Panc1 (cell line): ENCODE results near the gene SPRR5.

Source experiments
- POLR2AphosphoS5 ChIP-seq: IDR thresholded peaks from 2 replicates; pipeline ENCODE4 v1.6.1; 2012; ENCODE audit warnings: mild to moderate bottlenecking, low read depth, low read length, moderate library complexity
- SIN3A ChIP-seq: IDR thresholded peaks from 2 replicates; pipeline ENCODE4 v1.6.1; 2012; ENCODE audit warnings: low read depth, mild to moderate bottlenecking, low read length, moderate library complexity, borderline replicate concordance; ENCODE audit not compliant: insufficient read depth
- TCF7L2 ChIP-seq: IDR thresholded peaks from 2 replicates; pipeline ENCODE4 v1.6.1; 2011; ENCODE audit warnings: mild to moderate bottlenecking, low read depth, low read length, inconsistent platforms
- TF ChIP-seq, protein P1 (sequence below): fragments of 450-650 bp; IDR thresholded peaks from 2 replicates; pipeline ENCODE4 v1.5.1; 2017; ENCODE audit warnings: mild to moderate bottlenecking
- TF ChIP-seq, protein P2 (sequence below), 2 experiments: IDR thresholded peaks; 2 replicates each; pipeline ENCODE4 v1.6.1; 2011 to 2012; ENCODE audit warnings: low read depth in 2 of 2, control low read depth in 1 of 2, low read length in 1 of 2, mild to moderate bottlenecking in 1 of 2, moderate library complexity in 1 of 2; ENCODE audit not compliant: insufficient read depth in 1 of 2

DNA sequence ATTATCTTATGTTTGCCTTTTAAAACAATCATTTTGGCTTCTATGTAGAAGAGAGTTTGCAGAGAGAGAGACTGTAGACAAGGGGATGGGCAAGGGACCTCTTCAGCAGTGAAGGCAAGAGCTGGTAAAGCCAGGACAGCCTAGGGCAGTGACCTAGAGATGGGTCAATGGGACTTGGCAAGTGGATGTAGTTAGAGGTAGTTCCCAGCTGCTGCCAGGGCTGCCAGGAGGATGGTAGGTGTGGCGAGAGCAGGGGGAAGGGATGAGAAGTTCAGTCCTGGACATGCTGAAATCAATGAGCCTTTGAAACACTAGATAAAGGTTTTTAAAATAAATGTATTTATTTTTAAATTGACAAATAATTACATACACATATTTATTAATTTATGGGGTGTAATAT is 6.4 kb upstream of the SPRR5 start:
- TF ChIP-seq, protein P1, sequence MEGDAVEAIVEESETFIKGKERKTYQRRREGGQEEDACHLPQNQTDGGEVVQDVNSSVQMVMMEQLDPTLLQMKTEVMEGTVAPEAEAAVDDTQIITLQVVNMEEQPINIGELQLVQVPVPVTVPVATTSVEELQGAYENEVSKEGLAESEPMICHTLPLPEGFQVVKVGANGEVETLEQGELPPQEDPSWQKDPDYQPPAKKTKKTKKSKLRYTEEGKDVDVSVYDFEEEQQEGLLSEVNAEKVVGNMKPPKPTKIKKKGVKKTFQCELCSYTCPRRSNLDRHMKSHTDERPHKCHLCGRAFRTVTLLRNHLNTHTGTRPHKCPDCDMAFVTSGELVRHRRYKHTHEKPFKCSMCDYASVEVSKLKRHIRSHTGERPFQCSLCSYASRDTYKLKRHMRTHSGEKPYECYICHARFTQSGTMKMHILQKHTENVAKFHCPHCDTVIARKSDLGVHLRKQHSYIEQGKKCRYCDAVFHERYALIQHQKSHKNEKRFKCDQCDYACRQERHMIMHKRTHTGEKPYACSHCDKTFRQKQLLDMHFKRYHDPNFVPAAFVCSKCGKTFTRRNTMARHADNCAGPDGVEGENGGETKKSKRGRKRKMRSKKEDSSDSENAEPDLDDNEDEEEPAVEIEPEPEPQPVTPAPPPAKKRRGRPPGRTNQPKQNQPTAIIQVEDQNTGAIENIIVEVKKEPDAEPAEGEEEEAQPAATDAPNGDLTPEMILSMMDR, result no peak
- TF ChIP-seq, protein P2, sequence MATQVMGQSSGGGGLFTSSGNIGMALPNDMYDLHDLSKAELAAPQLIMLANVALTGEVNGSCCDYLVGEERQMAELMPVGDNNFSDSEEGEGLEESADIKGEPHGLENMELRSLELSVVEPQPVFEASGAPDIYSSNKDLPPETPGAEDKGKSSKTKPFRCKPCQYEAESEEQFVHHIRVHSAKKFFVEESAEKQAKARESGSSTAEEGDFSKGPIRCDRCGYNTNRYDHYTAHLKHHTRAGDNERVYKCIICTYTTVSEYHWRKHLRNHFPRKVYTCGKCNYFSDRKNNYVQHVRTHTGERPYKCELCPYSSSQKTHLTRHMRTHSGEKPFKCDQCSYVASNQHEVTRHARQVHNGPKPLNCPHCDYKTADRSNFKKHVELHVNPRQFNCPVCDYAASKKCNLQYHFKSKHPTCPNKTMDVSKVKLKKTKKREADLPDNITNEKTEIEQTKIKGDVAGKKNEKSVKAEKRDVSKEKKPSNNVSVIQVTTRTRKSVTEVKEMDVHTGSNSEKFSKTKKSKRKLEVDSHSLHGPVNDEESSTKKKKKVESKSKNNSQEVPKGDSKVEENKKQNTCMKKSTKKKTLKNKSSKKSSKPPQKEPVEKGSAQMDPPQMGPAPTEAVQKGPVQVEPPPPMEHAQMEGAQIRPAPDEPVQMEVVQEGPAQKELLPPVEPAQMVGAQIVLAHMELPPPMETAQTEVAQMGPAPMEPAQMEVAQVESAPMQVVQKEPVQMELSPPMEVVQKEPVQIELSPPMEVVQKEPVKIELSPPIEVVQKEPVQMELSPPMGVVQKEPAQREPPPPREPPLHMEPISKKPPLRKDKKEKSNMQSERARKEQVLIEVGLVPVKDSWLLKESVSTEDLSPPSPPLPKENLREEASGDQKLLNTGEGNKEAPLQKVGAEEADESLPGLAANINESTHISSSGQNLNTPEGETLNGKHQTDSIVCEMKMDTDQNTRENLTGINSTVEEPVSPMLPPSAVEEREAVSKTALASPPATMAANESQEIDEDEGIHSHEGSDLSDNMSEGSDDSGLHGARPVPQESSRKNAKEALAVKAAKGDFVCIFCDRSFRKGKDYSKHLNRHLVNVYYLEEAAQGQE (IDR thresholded peaks at IDR 0.05; ENCODE audit: insufficient read depth in 1 of 2, low read depth in 2 of 2, low read length in 1 of 2), result no peak
- TF ChIP-seq POLR2AphosphoS5 (no peak), SIN3A (no peak), TCF7L2 (no peak)
